Stimulated activated CD4-positive, alpha-beta T cell treated with anti-CD3 and anti-CD28 coated beads, TNF-alpha, amount 100 ng/mL, for 24 hours (primary cell): ENCODE results near the gene DAPK3.
"Not testable (repeated sequence)": the region's sequence is repeated elsewhere in the genome, so short reads cannot be mapped to it uniquely, and the experiment has no call there.

Experiments used
- DNase-seq, 3 experiments: peaks; one replicate each; pipeline ENCODE4 v3.0.0-alpha.2; 2020; ENCODE audit warnings: low read depth in 3 of 3

The DAPK3 gene

GRCh38 chr19:3970808-3971598 is at the start of gene DAPK3:
Gene DAPK3, minus strand, starts transcription at chr19:3971099. Its CDS starts 1,364 bp downstream, at chr19:3969735.
- peak; percentile 87 to 96 (median 90) for DNase-seq

GRCh38 chr19:4019578-4019977 is 48.7 kb upstream of the DAPK3 start:
- DNase-seq = no peak

GRCh38 chr19:4018775-4019504 is 48.0 kb upstream of the DAPK3 start:
- DNase-seq = no peak

DNA sequence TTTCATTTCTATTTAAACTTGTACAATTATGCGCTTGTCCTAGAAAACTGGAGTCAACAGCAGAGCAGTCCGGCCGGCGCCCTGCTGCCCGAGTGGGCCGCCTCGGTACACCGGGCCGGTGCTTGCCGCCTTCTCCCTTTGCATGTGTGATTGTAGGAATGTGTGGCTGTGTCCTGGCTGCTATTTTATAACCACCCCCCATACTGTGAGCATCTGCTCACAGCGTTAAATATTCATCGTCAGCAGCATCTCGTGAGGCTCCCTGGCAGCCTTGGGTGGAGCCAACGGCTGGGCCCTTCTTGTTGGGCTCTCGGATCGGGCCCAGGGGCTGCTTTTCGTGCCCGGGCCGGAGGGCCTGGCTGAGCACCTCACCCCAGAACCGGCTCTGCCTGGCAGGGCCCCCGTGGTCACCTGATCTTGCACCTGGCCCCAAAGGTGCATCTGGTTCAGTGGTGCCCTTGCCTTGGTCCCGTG is 47.3 kb upstream of the DAPK3 start:
- DNase-seq = no peak

DNA sequence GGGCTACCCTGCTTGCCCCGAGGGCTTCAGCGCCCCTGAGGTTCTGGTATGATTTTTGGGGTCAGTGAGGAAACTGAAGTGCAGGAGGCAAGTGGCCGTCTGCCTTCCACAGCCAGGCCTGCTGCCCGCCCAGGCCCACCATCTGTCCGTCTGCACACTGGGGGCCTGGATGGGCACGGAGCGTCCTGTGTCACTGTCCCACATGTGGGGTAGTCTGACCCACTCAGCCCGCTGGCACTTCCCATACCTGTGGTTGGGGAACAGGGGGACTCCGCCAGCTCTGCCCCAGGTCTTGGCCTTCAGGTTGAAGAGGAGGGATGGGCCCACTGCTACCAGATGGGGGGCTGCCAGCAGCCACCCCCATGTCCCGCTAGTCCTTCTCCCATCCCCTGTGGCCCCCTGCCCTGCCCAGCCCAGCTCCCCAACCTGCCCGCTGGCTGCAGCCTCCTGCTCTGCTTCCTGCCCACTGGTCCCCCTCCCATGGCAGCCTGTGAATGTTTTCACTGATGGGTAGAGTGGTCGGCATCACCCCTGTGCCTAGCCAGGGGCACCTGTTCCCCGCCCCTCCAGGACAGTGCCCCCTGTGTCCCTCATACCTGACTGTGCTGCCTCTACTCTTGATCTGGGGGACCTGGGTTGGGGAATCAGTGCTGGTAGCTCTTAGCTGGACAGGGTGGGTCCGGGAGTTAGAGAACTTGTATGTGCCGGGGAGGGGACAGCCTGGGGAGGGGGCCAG is 46.2 kb upstream of the DAPK3 start:
- no peak for DNase-seq

DNA sequence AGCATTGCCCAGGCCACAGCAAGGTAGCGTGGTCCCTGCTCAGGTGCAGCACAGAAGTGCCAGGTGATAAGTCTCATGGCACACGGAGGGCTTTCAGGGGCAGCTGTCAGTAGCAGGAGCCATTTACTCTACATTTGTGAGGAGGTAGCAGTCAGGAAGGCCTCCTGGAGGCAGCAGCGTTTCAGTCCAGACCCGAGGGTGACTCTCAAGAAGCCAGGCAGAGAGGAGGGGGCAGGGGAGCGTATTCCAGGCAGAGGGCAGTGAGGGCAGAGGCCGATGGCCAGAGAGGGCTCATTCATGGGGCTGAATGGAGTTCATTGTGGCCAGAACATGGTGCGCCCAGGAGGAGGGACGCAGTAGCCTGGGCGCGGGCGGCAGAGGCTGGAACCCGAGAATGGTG is 45.6 kb upstream of the DAPK3 start:
- DNase-seq = no peak

DNA sequence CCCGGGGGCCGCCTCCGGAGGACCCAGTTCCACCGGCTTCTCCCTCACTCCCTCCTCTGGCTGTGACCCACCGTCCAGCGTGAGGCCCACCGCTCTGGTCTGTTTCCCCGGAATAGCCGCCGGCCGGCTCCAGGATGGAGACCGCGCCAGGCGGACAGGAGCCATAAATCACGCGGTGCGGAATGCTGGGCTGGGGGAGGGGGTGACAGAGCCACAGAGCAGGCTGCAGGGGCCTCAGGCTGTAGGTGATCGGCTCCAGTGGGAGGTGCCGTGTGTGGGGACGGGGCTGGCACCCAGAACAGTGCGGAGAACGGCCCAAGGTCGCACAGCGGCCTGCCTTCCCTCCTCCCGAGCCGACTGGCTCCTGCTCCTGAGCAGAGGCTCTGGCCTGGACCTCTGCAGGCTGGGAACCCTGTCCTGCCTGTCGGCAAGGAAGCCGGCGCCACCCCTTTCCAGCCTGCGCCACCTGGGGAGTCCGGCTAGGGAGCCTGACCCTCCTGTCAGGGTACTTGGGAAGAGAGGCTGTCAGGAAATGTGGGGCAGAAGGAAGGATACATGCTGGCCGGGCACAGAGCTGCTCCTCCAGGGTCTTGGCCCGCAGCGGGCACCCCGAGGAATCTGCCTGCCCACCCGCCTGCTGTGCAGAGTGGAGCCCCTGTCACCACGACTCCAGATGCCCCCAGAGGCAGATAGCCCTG is 45.0 kb upstream of the DAPK3 start:
- DNase-seq = no peak

- DNase-seq = peak in 1 of 3 experiments; percentile 41
Observed at GRCh38 chr19:4014541-4015491, 43.9 kb upstream of the DAPK3 start.

GRCh38 chr19:4013886-4014540 is 43.1 kb upstream of the DAPK3 start:
- no peak for DNase-seq

GRCh38 chr19:4012975-4013634 is 42.2 kb upstream of the DAPK3 start:
- DNase-seq = no peak

DNA sequence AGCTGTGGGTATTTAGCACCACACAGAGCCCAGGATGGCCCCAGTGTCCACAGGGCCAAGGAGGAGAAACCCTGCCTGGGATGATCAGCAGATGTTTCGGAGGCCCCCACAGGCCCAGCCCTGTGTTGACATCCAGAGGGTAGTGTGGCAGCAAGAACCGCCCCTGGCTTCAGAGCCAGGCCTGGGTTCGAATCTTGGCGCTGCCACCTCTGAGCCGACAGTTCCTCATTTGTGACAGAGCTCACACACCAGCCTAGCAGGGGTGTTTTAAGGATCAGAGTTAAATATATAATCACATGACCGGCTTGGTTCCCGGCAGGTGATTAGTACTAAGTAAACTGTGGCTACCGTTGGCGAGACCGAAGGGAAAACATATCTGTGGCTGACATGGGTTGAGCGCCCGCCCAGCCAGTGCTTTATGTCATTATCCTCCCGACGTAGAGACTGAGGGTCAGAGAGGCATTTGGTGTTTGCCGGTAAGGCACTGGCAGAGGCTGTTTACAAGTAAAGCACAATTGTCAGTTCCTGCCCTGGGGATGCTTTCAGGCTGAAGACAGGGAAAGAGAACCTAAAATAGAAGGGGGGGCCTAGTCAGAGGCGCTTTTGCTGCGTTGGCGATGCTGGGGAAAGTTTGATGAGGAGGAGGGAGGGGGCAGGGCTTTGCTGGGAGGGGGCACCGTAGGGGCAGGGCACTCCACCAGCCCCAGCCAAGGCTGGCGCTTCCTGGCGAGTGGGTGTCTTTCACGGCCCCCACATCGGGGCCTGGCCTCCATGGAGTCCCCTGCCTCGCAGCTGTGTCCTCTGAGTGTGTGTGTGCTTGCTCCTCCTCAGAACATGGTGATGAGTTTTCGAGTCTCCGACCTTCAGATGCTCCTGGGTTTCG is 41.4 kb upstream of the DAPK3 start:
- no peak for DNase-seq

- not testable (repeated sequence) for DNase-seq
Observed at GRCh38 chr19:4011430-4011829, 40.5 kb upstream of the DAPK3 start.

DNA sequence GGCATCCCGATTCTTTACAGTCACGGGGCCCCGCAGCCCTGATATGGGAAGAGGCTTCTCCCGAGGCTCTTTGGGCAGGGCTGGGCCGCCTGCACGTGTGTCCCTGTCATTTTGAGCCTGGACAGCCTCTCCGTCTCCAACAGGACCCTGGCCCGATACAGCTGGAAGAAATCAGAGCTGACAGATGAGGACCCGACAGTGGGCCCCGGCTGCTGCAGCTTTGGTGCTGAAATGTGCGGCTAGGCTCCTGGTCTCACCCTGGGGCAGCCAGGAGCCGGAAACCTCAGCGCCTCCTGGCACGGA is 39.9 kb upstream of the DAPK3 start:
- DNase-seq = no peak

- DNase-seq = no peak
Observed at GRCh38 chr19:4009990-4010807, 39.3 kb upstream of the DAPK3 start.

- no peak for DNase-seq
Observed at GRCh38 chr19:4007836-4008539, 37.1 kb upstream of the DAPK3 start.

GRCh38 chr19:4007021-4007835 is 36.3 kb upstream of the DAPK3 start, which contains the start of gene PIAS4:
Gene PIAS4, plus strand, starts transcription at chr19:4007736. Its CDS starts 25 bp downstream, at chr19:4007761.
- DNase-seq = peak; percentile 87 to 93 (median 88)
